Measurements from ENCODE around the gene TMED8.

DNA sequence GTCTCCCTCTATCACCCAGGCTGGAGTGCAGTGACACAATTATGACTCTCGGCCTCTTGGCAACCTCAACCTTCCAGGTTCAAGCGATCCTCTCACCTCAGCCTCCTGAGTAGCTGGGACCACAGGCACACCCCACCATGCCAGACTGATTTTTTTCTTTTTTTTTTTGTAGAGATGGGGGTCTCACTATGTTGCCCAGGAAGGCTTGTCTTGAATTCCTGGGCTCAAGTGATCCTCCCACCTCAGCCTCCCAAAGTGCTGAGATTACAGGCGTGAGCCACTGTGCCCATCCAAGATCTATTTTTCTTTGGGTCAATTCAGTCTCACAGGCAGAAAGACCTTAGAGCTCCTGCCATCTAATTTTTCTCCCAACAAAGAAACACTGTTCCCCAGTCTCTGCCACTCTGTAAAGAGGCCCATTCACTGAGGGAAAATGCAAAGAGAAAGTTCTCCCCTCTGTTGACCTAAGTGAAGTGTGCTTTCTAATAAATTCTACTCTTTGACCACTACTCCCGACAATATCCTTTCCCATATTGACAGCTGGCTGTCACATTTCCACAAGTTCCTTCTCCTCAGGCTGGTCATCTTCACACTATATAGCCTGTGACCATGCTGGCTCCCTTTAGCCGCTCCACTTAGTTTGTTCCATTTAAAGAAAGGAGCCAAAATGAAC is 23.3 kb downstream of the TMED8 start:
- TF ChIP-seq POLR2A (IDR thresholded peaks at IDR 0.05; ENCODE audit: low read depth, low read length) = no peak
- no peak for TF ChIP-seq POU2F2 (IDR thresholded peaks at IDR 0.05; ENCODE audit: low read depth, low read length)
